HK-2 (cell line): ENCODE data around the gene RER1.

ENCODE experiments used
- DNase-seq: peaks from one replicate; pipeline ENCODE4 v3.0.0-alpha.2; 2018; ENCODE audit not compliant: unreplicated experiment

RER1 gene

DNA sequence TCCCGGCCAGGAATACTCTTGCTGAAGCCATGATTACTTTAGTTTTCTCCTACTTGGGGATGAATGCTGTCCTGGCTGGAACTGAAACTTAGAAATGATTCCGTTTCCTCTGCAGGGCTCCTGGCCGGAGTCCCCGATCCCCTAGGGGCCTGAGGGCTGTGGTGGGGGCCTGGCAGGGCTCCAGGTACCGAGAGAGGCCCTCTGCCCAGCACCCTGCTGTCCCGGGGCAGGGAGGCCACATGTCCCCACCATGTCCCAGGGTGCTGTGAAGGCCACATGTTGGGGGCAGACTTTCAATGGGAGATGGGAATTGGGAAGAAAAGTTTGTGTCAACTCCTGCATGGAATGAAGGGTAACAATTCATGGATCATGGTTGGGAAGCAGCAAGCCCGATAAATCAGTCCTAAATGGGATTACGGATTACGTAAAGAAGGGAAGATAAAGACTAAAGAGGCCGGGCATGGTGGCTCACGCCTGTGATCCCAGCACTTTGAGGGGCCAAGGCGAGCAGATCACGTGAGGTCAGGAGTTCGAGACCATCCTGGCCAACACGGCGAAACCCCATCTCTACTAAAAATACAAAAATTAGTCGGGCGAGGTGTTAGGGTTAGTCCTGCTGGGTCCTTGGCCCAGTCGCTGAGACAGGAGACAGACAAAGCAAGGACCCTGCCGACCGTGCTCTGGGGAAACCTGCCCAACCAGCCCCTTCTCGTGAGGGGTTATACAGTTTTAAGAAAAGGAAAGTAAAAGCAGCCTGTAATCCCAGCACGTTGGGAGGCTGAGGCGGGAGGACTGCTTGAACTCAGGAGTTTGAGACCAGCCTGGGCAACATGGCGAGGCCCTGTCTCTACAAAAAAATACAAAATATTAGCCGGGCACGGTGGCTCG lies 37.8 kb upstream of the RER1 start:
- DNase-seq = no peak

DNA sequence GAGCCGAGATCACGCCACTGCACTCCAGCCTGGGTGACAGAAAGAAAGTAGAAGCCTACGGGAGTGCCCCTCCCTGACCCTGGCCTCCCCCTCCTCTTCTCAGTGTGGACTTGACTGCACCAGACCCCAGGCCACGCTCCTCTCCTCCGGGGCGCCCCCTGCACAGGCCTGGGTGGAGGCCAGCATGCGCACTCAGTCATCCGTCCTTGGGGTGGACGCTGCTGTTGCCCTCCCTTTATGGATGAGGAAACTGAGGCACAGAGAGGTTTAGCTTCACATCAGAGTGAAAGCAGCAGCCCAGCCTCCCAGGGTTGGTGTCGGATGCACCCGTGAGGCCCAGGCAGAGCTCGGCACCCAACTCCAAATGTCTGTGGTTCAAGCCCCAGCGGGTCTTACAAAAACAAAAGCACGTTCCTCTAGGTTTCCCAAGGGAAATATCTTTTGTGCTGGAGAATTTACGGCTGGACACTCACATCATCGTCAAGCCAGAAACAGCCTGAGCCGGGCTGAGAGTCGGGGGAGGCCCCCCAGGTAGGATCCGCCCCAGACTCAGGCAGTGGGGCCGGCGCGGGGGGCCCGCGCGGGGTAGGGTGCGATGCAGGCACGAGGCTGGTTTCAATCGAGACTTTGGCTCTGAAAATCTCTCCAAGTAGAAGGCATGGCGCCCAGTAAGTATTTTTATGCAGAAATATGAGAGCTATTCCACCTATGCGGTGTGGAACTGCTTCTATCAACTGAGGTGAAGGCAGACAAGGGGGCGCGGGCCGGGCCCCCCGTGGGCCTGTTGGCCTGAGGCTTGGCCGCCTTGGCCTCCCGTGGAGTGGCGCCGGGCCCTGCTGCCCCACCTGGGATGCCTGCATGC lies 36.9 kb upstream of the RER1 start:
- DNase-seq = no peak

DNA sequence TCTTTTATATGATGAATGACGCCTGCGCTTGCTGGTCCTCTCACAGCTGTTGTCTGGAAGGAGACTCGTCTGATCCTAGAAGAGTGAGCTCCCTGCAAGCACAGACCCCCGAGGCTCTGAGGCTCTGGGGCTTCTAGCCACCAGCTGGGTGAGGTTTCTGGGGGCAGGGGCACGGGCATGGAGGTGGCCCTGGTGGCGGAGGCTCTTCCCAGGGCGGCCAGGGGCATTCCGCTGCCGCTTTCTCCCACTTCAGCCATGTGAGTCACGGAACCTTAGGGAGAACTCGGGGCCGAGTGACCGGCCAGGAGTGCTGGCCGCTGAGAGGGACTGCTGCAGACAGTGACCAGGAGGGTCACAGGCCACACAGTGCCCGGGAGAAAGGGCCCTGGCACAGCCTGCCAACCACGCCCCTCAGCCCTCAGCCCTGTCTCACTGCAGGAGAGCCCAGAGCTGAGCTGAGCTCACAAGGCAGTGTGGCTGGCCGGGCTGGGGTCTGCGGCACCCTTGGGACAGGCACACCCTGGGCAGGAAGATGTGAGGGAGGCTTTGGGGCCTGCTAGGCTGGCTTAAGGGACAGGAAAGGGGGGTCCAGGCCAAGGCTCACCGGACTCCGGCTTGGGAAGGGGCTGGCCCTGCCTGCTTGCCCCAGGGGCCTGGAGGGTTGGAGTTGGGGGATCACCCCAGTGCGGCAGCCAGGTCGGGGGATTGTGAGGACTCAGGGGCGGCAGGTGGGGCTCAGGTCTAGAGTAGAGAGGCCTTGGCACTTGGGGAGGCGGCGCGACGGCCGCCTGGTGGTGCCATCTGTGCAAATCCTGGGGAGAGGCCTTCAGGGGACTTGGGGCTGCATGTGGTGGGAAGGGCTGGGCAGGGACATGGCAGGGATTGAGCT lies 36.0 kb upstream of the RER1 start:
- no peak for DNase-seq

DNA sequence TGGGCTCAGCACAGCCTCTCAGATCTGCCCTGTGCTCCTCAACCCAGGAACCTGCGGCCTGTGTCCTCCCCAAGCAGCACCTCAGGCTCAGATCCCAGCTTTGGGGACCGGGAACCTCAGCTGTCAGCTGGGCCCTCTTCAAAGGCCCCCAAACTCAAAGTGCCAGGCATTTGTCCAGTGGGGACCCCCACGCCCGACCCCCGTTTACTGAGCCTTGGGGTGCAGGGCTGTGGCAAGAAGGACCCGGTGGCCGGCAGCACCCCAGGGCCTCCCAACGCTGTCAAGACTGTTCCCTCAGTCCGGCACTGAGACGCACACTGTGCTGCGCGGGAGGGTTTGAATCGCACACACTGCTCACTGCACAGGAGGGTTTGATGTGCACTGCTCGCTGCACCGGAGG lies 35.2 kb upstream of the RER1 start:
- no peak for DNase-seq

DNA sequence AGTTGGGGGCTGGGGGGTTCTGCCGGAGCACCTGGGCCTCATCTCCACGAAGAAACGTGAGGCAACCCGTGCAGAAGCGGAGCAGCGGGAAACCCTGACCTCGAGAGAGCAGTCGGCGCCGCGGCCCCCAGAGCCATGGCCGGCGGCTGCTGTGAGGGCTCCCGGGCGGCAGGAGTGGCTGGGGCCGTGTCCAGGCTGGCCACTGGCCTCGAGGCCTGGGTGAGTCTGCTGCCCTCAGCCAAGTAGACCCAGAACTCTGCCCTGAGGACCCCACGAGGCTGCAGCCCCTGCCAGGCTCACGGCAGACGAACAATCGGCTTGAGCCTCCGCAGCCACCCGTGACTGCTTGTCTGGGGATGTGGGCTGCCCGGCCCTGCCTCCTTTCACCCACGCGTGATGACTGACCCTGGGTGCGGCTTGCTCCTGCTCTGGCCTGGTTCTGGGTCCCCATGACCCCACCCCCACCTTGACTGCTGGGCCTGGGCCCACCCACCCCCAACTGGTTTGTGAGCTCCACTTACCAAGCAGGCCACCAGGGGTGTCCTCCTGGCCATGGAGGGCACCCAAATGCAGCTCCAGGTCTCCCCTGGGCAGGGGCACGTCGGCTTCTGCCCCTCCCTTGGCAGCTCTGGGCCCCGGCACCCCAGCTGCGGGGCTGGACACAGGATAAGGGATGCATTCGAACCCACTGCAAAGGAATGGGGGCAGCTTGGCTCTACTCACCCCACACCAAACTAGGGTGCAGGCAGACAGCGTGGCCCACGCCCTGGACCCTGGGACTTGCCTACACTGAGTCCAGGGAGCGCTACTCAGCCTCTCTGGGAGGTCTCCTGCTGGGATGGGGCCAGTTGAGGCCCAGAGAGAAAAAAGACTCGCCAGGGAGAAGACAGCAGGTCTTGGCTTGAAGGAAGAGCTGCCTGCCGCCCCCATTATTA lies 34.5 kb upstream of the RER1 start:
- DNase-seq = no peak

DNA sequence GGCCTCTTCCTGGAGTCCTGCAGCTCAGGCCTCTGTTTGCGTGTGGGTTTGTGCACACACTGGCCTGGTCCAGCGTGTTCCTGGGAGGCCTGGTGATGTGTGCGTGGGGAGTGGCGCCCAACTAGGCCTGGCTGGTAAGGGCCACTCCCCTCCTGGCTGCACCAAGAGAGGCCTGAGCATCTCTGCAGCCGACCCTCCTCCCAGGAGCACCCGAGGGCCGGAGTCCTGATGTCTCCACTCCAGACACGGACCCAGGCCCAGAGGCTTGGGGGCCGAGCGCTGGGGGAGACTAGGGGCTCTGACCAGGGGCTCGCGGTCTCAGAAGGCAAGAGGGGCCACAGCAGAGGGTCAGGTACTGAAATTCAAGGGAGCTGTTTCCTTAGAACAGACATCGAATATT lies 33.6 kb upstream of the RER1 start:
- no peak for DNase-seq

DNA sequence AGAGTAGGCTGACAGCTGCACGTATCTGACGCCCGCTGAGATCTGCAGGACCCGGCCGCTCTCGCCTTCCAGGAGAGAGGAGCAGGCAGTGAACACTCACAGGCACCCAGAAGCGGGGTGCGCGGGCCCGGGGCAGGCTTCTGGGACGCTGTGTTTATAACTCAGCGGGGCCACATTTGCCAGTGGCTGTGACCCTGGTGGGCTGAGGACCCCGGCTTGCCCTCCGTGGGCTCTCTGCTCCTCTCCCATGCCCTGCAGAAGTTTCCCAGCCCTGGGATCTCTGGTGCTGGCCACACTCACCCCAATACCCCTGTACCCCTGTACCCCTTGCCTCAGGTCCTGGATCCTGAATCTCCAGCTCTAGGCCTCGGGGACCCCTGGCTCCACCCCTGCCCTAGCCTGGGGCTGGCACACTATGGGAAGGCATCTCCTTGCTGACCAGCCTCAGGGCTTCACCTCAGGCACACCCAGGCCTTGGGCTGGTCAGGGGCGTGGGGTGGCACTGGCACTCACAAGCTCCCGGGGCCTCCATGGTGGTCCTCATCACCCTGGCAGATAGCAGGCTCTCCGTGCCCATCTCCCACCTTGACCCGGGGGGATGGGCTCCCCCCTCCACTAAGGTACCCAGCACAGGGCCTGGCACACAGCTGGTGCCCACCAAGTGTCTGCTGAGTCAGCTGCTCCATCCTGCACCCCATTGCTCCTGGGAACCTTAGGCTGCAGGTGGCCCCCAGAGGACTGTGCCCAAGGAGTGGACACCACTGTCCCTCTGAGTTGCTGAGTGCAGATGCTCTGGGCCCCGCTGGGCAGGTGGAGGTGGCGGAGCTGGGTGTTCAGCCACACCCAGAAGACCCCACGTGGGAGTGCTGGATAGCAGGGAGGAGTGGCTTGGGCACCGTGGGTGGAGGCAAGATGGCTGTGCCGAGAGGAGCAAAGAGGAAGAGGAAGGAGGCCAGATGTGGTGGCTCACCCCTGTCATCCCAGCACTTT lies 32.7 kb upstream of the RER1 start:
- DNase-seq = no peak

DNA sequence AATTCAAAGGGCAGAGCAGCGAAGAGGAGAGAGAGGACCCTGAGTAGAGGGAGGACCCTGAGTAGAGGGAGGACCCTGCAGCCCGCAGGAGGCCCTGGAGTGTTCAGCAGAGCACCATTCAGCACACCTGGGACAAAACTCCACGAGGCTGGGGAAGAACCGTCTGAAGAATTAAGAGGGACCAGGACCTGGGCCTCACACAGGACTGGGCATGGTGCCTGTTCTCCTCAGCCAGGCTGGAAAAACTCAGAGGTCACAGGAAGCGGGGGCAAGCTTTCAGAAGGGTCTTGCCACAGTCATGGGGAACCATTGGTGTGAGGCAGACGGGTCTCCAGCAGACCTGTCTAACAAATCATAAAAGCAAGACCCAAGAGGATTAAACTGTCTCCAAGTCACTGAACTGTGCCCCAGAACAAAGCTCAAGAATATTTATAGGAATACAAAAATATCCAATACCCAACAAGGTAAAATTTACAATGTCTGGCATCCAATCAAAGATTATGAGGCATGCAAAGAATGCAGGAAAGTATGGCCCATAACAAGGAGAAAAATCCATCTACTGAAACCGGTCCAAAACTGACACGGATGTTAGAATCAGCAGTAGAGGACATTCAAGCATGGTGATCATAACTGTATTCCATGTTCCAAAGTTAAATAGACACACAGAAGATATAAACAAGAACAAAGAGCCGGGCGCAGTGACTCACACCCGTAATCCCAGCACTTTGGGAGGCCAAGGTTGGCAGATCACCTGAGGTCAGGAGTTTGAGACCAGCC lies 30.9 kb upstream of the RER1 start:
- no peak for DNase-seq

DNA sequence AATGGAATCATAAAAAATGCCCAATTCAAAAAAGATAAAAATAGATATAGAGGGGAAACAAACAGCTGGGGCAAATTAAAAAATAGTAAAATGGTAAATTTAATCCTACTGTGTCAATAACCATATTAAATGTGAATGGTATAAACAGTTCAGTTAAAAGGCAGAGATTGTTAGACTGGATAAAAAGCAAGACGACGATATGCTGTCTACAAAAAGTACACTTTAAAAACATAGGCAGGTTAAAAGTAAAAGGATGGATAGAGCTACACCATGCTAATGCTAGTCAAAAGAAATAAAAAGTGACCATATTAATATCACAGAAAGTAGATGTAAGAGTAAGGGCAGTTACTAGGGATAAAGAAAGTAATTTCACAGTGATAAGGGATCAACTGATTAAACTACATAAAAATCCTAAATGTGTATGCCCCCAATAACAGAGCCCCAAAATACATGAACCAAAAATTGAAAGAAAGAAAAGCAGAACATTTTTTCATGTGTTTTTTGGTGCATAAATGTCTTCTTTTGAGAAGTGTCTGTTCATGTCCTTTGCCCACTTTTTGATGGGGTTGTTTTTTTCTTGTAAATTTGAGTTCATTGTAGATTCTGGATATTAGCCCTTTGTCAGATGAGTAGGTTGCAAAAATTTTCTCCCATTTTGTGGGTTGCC lies 27.7 kb upstream of the RER1 start:
- DNase-seq = no peak

DNA sequence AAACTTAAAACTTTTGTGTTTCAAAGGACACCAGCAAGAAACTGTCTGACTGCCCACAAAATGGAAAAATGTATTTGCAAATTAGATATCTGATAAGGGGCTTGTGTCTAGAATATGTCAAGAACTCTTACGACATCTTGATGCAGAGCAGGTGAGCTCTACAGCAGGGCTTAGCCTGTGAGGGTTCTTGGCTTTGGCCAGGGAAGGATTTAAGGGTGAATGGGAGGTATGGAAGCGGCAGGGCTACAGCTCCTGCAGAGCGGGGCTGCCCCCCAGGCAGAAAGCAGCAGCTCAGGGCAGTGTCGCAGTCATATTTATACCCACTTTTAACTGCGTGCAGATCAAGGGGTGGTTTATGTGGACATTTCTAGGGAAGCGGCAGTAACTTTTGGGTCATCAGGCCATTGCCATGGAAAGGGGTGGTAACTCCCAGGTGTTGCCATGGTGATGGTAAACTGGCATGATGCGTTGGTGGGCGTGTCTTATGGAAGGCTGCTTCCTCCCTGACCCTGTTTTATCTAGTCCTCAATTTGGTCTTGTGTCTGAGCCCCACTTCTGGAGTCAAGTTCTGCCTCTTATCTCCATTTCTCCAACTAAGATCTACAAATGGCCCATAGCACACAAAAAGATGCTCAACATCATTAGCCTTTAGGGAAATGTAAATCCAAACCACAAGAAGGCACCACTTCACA lies 23.4 kb upstream of the RER1 start:
- no peak for DNase-seq

DNA sequence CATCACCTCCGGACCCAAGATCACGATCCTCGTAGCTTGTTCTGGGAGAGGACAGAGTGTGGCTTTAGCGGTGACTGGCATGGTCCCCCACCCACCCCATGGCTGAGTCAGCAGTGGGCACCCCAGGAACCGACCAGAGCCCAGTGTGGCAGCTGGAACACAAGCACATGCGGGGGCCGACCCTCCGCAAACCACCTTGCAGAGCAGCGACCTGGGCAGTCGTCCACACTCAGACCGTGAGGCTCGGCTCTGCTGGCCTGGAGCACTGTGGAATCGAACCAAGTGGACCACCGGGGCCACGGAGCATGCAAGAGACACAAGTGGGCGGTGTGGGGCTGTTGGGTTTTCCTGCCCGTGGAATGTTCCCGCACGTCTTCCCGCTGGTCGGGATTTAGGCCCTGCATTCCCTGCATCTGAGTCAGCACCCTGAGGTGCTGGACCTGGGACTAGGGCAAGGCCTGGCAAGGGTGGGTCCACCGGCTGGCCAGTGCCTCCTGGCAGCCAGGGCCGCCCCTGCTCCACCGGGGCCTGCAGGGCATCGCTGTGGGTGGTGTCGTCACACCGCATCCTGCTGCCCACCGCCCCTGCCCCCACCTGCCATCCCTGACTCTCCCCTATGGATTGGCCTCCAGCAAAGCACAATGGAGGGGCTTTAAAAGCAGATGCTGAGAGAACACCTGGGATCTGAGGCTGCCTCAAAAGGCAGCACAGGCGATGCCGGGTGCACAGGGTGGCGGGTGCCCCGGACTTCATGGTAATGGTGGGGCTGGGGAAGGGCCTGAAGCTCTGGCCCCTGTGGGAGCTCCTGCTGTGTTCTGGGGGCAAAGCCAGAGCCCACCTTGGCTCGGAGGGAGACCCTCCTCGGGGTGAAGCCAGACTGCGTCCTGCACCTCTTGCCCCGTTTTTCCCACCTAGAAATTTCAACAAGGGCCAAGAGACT lies 18.8 kb upstream of the RER1 start:
- peak; percentile 48 for DNase-seq

DNA sequence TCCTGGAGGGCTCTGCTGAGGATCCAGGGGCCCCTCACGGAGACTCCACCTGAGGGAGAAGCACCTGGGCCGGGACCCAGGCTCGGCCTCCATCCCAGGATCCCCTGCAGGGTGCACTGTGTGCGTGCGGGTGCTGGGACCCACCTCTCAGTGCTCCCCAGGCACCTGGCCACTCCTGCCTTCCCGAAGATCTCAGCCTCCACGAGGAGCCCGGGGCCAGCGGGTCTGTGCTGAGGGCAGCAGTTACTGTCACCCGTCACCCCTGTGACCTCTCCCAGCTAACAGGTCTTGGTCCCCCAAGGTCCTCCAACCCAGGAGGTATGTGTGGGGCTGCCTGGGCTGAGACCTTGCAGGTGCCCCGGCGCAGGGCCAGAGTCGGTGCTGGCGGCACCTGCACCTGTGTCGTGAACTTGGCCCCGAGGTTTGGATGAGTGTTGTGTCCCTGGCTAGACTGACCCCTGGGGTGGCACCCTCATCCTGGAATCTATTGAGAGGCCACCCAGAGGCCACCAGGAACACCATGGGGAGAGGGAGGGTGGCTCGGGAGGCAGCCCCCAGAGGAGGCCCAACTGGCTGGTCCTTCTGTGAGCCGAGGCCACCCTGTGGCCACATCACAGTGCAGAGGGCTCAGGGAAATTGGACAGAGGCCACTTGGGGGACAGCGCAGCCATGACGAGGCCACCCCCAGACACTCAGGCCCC lies 17.9 kb upstream of the RER1 start:
- DNase-seq = no peak

DNA sequence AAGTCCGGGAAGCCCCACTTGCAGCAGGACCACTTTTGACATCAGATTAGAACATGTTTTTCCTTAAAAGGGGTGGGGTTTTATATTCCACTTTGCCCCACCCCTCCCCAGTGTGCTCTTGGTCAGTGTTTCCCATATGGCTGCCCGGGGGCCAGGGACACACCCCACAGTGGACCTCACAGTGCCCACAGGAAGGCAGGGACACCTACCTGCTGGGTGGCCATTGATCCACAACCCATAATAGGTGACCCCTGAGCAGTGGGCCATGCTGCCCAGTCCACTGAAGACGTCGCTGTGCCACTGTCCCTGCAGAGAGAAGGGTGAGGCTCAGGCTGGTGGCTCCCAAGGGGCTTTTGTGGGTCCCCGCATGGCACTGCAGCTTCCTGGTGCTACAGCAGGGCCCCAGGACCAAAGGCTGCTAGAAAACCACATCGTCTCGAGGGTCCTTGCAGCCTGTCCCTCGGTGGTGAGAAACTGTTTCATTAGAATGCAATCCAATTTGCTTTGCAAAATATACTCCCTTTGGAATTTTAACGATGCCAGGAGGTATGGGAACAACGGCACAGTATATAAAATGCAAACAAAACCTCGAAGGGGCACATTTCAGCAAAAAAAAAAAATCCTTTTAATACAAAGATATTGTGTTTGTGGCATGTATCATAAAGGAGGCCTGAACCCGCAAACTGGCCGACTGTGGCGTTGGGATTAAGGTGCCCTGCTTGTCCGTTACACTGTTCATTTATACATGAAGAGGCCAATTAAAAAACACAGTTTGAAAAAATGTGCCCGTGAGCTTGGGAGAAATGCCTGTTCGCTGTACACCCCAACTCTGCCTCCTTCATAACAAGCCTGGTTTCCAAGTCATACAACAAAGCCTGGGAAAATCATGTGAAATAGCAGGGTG lies 17.1 kb upstream of the RER1 start:
- DNase-seq = no peak

DNA sequence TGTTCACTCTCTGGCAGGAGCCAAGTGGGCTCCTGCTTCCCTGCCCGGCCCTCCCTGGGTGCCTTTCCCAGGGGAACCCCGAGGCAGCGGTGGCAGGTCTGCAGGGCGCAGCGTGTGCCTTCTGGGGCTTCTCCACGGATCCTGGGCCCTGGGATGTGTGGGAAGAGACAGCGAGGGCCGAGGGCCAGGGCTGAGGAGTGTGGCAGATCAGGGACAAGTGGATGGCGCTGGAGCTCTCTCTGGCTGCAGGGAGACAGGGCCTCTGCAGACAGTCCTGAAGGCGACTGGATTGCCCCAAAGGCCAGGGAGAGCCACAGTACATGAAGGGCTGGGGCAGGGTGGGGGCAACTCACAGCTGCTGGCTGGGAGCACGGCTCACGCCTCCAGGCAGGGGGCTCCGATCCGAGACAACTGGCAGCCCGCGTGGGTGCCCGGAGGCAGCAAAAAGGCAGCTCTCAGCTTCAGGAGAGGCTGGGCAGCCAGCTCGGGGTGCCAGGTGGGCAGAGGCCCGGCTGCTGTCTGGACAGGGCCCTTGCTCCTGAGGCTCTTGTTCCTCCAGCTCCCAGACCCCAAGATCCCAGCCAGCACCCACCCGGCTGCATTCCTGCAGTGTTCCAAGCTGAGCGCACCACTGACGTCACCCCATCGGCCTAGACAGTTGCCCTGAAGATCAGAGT lies 16.3 kb upstream of the RER1 start:
- DNase-seq = no peak
